NOMO-1 treated with dmso at 0.1 percent for 144 hours (cell line): Measurements from ENCODE around the gene PI4KA.

Experiments
- DNase-seq: peaks from one replicate; lab custom pipeline; 2025; ENCODE audit not compliant: unreplicated experiment; lab: John Stamatoyannopoulos, UW

PI4KA gene

DNA sequence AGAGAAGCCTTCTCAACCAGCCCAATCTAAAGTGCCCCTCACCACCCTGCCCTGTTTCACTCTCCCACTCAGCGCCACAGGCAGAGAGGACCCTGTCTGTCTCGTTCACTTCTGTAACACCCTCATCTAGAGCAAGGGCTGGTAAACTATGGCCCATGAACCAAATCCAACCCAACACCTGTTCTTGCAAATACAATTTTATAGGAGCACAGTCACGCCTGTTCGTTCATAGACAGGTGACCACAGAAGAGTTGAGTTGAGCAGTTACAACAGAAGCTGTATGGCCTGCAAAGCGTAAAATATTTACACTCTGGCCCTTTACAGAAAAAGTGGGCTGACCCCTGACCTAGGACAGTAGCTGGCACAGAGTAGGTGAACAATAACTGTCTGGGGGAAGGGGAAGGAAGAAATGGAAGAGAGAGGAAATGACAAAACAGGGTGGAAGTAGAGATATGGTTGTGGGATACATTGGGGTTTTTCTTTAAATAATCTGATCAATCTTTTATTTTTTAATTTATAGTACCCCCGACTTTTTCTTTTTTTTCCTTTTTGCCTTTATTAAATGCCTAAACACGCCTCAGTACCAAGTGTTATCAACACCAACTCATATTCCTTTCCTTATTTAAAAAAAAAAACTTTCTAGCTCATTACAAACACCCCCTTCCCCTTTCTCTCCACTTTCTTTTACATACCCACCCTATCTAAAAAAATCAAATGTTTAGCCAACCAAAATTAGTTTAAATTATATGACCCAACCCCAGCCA, 63.8 kb downstream of the PI4KA start:
- DNase-seq = no peak

DNA sequence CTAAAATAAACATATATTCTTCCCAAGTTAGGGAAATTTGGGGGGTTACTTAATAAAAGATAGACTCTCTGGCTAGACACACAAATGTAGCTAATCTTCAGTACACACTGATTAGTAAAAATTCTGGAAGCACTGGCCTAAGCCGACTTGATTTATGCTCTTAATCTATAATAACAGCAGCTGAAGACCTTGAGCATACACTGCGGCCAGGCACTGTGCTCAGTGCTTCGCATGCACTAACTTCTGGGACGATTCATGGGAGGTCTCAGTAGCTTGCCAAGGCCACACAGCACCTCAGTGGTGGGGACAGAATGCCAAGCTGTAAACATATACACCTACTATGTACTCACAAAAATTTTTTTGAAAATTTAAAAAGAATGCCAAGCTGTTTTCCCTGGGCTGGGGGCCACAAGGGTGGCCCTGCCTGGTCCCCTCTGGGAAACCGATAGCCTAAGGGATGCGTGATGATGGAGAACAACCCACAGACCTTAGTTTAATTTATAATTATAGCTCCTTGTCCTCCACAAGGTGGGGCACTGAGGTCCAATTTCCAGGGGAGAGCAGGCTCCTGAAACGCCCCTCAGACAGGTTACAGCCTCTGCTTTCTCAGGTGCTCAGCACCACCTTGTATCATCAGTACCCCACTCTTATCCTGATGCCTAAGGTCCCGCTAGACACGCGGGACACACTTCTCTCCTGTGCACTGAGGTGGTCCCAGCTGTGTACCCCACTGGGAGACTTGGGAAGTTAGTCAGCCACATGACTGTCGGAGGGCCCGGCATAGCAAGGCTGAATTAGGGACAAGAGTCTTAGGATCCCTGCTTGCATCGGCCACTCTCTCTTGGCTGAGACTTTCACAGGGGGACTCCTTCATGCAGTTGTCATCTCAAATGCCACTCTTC, 64.6 kb downstream of the PI4KA start:
- DNase-seq = no peak

DNA sequence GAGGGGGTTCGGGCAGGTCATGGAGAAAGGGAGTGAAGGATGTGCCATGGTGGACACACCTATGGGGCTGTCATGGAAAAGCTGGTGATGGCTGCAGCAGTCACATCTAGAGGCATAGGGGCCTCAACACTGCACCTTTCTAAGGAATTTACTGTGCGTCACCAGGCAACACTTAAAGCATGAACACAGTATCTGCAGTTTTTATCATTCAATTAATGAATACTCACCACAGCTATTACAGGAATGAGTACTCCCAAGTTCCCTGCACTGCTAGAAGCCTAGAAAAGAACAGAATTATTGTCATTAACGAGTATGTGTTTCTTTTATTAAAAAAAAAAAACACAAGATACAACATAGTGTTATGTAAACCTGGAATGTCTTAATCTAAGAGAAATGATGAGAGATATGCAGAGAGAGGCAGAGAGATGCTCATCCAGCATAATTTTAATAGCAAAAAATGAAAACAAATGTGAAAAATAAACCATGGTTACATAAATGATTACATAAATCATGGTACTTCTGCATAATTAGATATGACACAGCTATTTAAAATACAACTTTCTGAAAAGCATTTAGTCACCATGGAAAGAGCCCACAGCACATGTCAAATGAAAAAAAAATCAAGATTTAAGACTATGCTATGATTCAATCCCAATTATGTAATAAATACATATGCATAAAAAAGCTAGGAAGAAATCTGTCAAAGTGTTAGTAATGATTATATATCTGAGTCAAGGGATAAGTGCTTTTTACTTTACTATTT, 65.5 kb downstream of the PI4KA start:
- no peak for DNase-seq

DNA sequence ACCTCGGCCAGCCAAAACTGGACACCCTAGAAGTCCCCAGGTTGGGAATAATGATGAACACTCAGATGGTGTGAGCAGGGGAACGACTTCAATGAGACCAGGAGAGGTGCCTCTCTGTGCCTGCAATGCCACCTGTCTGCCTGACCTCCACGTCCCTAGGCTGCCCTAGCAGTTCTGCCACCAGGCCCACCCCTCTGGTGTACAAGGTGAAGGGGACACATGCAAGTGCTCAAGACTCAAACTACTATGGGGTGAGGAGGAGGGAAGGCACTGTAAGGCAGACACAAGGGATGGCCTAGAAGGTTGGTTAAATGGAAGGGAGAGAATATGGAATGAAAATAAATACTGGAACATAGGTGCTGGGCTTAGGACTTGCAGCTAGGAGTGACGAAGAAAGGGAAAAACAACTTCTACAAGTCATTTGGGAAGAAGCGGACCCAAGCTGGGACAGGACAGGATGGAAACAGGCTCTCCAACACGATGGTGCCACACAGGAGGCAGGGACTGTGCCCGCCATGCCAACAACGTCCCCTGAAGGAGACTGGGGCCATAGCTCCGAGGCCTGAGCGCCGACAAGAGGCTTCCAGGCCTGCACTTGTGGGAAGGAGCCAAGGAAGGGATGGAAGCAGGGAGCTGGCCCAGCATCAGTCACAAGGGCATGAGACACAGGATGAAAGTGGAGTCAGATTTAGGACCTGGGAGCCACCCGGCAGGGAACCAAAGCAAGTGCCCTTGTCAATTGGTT, 66.2 kb downstream of the PI4KA start:
- DNase-seq = no peak

DNA sequence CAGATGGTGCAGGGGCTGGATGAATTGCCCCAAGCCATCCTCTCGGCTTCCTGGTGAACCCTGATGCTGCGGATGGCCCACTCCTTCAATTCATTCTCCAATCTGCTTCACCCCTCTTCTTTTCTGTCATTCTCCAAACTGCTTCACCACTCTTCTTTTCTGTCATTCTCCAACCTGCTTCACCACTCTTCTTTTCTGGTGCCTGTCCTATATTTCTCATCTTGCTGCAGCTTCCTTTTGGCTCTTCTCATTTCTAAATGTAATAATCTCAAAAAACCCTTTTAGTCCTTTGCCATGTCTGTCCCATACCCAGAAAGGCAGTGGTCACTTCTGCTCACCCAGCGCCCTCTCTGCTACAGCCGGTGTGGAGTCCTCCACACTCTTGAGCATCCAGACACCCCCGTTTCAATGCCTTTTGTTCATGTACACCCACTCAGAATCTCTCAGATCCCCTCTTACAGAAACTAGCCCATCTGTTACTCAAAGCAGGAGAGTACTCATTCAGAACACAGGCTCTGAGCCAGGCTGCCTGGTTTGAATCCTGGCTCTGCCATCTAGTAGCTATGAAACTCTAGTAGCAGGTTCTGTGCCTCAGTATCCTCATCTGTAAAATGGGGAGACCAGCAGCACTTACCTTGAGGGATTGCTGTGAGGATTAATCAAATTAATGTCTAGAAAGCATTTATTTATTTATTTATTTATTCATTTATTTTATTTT, 69.8 kb downstream of the PI4KA start:
- DNase-seq = no peak

DNA sequence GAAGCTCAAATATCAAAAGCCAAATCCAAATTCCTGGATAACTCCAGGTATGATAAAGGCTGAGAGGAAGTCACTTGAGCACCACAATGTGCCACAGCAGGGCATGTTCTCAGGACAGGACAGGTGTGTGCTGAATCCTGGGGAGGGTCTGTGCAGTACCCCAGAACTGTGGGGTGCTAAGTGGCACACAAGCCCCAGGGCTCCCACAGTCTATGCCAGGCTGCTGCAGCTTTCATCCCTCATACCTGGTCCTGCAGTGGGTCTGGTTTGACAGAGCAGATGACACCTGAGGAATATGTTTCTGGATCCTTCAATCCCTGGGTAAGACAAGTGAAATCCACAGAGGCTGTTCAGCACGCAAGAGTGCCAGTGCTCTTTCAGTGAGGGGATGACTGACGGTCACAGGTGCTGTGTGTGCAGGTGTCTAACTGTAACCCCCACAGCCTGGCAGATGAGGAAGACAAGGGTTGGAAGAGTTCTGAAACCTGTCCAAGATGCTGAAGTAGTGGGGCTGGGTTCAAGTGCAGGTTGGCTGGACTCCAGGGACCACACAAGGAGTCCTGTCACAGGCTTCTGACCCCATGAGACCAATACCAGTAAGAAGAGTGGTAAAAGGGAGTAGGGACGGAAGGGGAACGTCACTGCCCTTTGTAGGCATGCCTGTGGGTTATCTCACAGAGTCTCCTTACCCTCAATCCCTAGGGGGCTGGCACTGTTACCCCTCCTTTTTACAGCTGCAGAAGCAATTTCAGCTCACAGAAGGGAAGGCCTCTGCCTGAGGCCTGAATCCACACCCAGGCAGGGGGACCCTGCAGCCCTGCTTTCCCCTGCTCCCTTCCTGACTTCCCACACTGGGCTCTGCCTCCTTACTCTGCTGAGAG, 70.6 kb downstream of the PI4KA start:
- no peak for DNase-seq

DNA sequence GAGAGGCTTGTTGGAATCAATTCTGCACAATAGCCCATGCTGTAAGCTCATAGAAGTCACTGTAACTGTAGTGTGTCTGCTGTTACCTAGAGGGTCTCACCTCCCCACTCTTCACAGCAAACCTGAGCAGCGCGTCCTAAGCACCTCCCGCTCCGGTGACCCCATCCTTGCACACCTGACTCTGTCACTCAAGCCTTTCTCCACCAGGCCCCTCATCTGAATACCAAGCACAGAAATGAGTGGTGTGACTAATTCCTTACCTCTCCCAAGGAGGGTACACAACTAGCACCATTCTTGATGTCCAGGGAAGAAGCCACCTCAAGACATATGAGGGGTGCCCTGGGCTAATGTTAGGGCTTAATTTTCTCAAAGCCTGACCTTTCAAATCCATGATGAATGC, 71.4 kb downstream of the PI4KA start:
- no peak for DNase-seq

DNA sequence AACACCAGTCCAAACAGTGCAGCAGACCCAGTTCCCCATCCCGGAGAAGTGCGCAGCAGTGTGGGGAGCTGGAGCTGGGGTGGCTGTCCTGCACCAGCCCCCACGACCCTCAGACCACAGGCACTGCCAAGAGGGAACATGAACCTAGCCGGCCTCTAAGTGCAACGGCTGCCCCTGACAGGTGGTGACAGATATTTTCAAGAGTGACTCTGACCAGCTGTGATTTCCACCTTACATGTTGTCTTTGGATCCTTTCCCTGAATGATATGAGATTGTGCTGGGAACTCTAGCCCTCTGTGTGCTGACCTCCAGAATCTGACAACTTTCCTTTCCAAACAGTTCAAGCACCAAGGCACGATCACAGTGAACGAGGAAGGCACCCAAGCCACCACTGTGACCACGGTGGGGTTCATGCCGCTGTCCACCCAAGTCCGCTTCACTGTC, 72.1 kb downstream of the PI4KA start:
- no peak for DNase-seq

DNA sequence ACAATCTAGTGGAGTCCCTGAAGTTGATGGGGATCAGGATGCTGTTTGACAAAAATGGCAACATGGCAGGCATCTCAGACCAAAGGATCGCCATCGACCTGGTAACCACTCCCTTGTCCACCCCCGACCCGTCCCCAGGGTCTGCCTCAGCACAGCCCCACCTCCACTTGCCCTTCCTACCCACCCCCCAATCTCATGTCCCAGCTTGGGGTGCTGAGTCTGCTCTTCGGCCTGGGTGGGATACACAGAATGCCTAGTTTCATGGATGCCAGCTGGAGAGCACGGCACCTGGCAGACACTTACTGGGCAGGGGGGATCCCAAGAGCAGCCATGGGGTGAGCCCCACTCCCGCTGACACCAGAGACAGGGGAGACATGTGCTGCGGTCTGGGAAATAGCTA, 72.6 kb downstream of the PI4KA start:
- DNase-seq = no peak

DNA sequence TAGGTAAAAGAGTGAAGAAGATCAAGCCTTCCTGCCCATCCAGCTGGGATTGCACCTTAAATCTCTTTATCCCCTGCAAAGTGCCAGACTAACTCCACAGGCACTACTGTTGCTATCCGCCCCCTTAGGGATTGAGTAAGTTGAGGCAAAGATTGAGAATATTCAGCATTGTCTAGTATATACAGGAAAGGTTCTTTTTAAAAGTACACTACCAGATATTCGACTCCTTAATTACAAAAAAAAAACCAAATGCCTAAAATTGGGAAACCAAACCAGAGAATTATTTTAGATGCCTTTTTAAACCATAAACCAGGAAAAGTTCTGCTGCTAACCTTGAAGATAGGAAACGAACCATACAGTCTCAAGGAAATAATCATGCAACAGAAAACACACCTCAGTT, 73.2 kb downstream of the PI4KA start:
- DNase-seq = no peak

DNA sequence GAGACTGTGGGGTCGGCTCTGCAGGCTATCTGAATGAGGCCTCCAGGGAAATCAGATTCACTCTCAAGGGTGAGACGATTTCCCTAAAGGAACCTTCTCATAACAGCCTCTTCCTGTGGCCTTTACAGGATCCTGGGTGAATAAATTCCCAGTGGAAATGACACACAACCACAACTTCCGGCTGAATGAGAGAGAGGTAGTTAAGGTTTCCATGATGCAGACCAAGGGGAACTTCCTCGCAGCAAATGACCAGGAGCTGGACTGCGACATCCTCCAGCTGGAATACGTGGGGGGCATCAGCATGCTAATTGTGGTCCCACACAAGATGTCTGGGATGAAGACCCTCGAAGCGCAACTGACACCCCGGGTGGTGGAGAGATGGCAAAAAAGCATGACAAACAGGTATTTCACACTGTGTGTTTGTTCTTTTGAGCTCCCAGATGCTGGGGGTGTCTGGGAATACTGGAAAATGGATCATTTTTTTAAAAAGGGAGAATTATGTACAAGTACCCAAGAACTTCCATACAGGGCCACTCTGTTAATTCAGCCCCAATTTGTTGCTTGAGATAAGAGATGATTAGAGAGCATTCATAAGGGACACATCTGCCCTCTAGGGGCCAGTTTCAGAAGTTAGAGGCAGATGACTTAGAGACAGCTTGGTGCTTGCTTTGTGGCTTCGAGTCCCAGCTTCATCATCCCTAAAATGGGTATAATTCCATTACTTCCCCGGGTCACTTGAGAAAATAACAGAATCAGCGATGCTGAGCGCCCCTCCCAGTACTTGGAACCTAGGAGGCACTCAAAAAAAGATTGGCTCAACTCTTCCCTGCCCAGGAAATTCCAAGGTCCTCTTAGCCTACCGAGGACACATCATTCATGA, 74.5 kb downstream of the PI4KA start:
- peak; percentile 1 for DNase-seq

DNA sequence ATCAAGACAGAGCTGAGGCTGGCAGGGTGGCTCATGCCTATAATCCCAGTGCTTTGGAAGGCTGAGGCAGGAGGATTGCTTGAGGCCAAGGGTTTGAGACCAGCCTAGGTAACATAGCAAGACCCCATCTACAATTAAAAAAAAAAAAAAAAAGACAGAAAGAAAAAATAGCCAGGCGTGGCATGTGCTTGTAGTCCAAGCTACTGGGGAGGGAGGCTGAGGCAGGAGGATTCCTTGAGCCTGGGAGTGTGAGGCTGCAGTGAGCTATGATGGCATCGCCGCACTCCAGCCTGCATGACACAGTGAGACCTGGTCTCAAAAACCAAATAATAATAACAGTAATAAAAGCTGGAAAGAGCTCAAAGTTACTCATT, 75.3 kb downstream of the PI4KA start:
- no peak for DNase-seq

DNA sequence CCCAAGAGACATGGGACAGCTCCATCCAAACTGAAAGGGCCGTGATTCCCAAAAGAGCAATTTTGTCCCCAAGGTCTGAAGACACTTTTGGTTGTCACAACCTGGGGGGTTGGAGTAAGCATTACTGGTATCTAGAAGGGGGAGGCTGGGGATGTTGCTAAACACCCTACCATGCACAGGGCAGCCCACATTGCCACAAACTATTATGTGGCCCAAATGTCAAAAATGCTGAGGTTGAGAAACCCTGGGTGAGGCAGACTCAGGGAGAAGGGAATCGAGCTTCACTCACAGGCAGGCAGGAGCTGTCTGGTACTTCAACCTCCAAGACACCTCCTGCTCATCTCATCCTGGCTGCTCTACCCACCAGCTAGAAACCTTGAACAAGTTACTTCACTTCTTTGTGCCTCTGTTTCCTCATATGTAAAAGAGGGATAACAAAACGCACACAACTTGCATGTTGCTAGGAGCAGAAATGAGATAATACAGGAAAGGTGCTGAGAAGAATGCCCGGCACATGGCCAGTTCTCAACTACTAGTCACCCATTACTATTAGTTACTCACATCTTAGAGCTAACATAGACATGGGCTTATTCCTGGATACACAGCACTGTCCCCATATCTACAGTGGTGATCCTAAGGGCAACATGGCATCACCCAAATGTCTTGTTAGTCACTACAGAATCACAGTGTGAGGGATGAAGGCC, 75.9 kb downstream of the PI4KA start:
- DNase-seq = no peak

DNA sequence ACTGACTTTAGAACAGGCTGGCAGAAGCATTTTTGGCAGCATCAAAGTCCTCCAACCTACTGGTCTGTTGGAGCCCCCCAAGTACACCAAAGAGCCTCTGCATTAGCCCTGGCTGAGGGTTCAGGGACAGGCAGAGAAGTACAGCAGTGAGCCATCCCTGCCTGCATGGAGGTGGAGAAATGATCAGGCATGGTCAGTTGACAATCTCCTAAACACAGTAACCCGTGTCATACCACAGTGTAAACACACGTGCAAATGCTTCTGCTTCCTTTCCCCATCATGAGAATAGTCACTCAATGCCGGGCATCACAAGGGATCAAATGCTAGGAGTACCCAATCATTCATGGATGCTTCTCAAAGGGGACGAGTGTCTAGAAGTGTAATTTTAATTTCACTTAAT, 76.5 kb downstream of the PI4KA start:
- no peak for DNase-seq

DNA sequence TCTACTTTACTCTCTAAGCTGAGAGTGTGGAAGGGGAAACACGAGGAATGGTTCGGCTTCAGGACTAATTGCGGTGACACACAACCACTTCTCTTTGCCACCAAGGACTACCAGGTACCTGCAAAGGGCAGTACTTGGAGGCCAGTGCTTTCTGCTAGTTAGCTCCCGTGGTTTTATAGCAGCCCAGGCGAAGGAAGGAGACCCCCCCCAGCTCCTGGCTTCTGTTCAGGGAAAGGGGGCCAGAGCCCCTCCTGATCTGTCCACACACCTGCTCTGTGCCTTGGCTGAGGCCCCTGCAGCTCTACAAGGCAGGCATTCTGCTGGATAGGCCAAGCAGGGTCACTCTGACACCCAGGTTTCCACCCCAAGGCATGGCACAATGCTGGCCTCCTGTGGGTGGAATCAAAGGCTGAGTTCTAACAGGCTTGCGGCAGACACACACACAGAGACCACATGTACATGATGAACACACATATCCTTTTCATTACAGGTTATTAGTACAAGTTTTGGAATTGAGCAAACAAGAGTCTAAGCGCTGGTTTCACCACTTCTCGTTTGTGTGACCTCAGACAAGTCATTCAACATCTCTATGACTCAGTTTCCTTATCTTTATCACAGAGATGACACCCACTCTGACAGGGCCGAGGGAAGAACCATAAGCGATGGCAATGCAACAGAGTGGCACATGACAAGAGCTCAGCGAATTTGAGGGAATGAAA, 77.2 kb downstream of the PI4KA start:
- no peak for DNase-seq

DNA sequence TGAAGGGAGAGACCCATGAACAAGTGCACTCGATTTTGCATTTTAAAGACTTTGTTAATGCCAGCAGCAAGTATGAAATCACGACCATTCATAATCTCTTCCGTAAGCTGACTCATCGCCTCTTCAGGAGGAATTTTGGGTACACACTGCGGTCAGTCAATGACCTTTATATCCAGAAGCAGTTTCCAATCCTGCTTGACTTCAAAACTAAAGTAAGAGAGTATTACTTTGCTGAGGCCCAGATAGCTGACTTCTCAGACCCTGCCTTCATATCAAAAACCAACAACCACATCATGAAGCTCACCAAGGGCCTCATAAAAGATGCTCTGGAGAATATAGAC, 78.8 kb downstream of the PI4KA start:
- no peak for DNase-seq
